Gastrocnemius medialis (tissue), 4 donors: Measurements from ENCODE around the gene GIPC3.

Source experiments
- POLR2A ChIP-seq, 2 donors: fragments of 450-650 bp; IDR thresholded peaks; one replicate each; pipeline ENCODE4 v1.6.1; 2017; ENCODE audit warnings: antibody characterized with exemption in 2 of 2, mild to moderate bottlenecking in 2 of 2, moderate library complexity in 2 of 2
- TF ChIP-seq, protein P1 (sequence below), 5 experiments: fragments of 450-650 bp in 3 of 5; fragments of 200-600 bp in 2 of 5; sonication (generic) in 2 of 5; IDR thresholded peaks in 4 of 5; conservative IDR thresholded peaks in 1 of 5; 1 replicate in 4 of 5; 2 replicates in 1 of 5; pipeline ENCODE4 v1.5.1; 2016 to 2019; ENCODE audit warnings: antibody characterized with exemption in 5 of 5, mild to moderate bottlenecking in 3 of 5, moderate library complexity in 3 of 5

DNA sequence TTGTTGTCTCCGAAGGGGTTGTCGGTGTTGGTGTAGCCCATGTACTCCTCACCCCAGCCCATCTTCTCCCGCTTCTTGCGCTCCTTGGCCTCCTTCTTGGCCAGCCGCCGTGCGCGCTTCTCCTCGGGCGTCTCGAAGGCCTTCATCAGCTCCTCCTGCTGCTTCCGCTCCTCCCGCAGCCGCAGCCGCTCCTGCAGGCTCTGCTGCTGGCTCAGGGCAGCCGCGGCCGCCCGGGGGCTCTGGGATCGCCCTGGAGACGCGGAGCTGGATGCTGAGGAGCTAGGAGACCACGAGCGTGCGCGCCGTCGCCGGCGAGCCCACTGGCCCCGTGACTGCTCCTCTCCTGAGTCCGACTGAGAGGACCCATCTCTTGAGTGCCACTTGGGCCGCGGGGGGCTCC, 38.4 kb downstream of the GIPC3 start:
- TF ChIP-seq, protein P1, sequence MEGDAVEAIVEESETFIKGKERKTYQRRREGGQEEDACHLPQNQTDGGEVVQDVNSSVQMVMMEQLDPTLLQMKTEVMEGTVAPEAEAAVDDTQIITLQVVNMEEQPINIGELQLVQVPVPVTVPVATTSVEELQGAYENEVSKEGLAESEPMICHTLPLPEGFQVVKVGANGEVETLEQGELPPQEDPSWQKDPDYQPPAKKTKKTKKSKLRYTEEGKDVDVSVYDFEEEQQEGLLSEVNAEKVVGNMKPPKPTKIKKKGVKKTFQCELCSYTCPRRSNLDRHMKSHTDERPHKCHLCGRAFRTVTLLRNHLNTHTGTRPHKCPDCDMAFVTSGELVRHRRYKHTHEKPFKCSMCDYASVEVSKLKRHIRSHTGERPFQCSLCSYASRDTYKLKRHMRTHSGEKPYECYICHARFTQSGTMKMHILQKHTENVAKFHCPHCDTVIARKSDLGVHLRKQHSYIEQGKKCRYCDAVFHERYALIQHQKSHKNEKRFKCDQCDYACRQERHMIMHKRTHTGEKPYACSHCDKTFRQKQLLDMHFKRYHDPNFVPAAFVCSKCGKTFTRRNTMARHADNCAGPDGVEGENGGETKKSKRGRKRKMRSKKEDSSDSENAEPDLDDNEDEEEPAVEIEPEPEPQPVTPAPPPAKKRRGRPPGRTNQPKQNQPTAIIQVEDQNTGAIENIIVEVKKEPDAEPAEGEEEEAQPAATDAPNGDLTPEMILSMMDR (IDR thresholded peaks at IDR 0.05 in 4 of 5, conservative IDR thresholded peaks at IDR 0.05 in 1 of 5), result no peak
- TF ChIP-seq POLR2A (IDR thresholded peaks at IDR 0.05), result no peak
